ENCODE data around the gene KLHL29. TPM values are rescaled to one million over a fixed set of nuclear protein-coding genes. Genes with fewer than 3 reads are reported as not detected.

KLHL29 gene
- total RNA-seq, 1 experiment from 2014 or later = 16.7 TPM

DNA sequence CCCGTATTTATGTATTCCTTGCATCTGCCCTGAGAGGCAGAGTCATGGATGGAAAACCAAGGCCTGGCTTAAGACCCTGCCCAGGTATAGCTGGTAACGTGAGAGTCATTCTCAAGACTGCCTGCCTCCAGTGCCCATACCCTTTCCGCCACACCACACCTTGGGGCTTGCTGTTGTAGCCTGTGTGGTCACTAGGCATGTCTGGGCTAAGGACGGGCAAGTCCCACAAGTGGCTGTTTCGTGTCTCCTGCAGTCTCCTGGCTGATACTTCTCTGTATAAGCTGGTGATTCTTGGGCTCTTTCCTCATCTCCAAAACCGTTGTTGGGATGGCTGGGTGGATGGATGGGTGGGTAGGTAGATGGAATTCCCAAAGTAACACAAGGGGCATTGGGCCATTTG, 269.8 kb downstream of the KLHL29 start:
- no peaks in the 10 kb centered on the region for H3K79me2 ChIP-seq (ENCODE audit: insufficient read depth, low read length)
- intact Hi-C loops (cut with micrococcal nuclease) = no loop called here
- H3K27me3 ChIP-seq (ENCODE audit: insufficient read depth, low read length) = no peaks in the 10 kb centered on the region
- H3K9ac ChIP-seq (ENCODE audit: low read length) = no peak overlapping the region
- ChIA-PET RAD21 (ENCODE audit: low non-redundant PET in 1 of 2, low total read pairs in 2 of 2, uncharacterized antibody in 2 of 2, unreplicated experiment in 2 of 2) (no interaction called here), POLR2A (no interaction called here), CTCF (no interaction called here)
- no peak overlapping the region for H2AFZ ChIP-seq (ENCODE audit: low read depth, low read length, poor library complexity, severe bottlenecking)
- DNase-seq (ENCODE audit: low read depth, low spot score) (no peak), ATAC-seq (no peak)
- TF ChIP-seq EZH2 (IDR thresholded peaks at IDR 0.05) = no peak
- TF ChIP-seq CBX3 (IDR thresholded peaks at IDR 0.05; ENCODE audit: low read depth) = no peak
- no peak for TF ChIP-seq EZH2phosphoT487 (IDR thresholded peaks at IDR 0.05; ENCODE audit: borderline replicate concordance)
- no peak for TF ChIP-seq SP1 (IDR thresholded peaks at IDR 0.05; ENCODE audit: low read depth)
- TF ChIP-seq, protein P1, sequence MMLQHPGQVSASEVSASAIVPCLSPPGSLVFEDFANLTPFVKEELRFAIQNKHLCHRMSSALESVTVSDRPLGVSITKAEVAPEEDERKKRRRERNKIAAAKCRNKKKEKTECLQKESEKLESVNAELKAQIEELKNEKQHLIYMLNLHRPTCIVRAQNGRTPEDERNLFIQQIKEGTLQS (IDR thresholded peaks at IDR 0.05) = no peak
- no peak for TF ChIP-seq ZFX (IDR thresholded peaks at IDR 0.05)
- TF ChIP-seq, protein P2, sequence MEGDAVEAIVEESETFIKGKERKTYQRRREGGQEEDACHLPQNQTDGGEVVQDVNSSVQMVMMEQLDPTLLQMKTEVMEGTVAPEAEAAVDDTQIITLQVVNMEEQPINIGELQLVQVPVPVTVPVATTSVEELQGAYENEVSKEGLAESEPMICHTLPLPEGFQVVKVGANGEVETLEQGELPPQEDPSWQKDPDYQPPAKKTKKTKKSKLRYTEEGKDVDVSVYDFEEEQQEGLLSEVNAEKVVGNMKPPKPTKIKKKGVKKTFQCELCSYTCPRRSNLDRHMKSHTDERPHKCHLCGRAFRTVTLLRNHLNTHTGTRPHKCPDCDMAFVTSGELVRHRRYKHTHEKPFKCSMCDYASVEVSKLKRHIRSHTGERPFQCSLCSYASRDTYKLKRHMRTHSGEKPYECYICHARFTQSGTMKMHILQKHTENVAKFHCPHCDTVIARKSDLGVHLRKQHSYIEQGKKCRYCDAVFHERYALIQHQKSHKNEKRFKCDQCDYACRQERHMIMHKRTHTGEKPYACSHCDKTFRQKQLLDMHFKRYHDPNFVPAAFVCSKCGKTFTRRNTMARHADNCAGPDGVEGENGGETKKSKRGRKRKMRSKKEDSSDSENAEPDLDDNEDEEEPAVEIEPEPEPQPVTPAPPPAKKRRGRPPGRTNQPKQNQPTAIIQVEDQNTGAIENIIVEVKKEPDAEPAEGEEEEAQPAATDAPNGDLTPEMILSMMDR (IDR thresholded peaks at IDR 0.05 in 2 of 3, conservative IDR thresholded peaks at IDR 0.05 in 1 of 3; ENCODE audit: borderline replicate concordance in 1 of 3, insufficient read depth in 1 of 3, low read depth in 2 of 3, low read length in 2 of 3) = no peak
- no peak for TF ChIP-seq SIN3A (IDR thresholded peaks at IDR 0.05; ENCODE audit: low read depth)
- TF ChIP-seq POLR2A (IDR thresholded peaks at IDR 0.05; ENCODE audit: borderline replicate concordance, extremely low read depth, insufficient read depth, insufficient read length) = no peak
- TF ChIP-seq JUND (IDR thresholded peaks at IDR 0.05) = no peak
- no peak for TF ChIP-seq FOSL1 (IDR thresholded peaks at IDR 0.05; ENCODE audit: low read depth)
- no peak for TF ChIP-seq ZNF274 (IDR thresholded peaks at IDR 0.05; ENCODE audit: low read depth, low read length)
- TF ChIP-seq TCF7L2 (IDR thresholded peaks at IDR 0.05; ENCODE audit: borderline replicate concordance, extremely low read depth, insufficient read depth, insufficient read length) = no peak
- no peak for TF ChIP-seq EGR1 (IDR thresholded peaks at IDR 0.05; ENCODE audit: low read depth)
- H3K9me3 ChIP-seq (ENCODE audit: control insufficient read depth in 1 of 2, insufficient read depth in 1 of 2, low read depth in 1 of 2, low read length in 2 of 2) = no peaks in the 10 kb centered on the region
- no peak overlapping the region for H3K27ac ChIP-seq (ENCODE audit: low read depth, low read length)
- H3K4me2 ChIP-seq (ENCODE audit: low read length) = no peak overlapping the region
- H4K20me1 ChIP-seq (ENCODE audit: insufficient read depth) = no peaks in the 10 kb centered on the region
- H3K9me2 ChIP-seq (ENCODE audit: insufficient read depth) = no peaks in the 10 kb centered on the region
- no peak overlapping the region for H3K4me3 ChIP-seq (replicated peaks in 1 of 2; ENCODE audit: low read depth in 1 of 2, low read length in 2 of 2)
- no peaks in the 10 kb centered on the region for H3K36me3 ChIP-seq (ENCODE audit: control insufficient read depth in 1 of 2, insufficient read depth in 2 of 2, low read length in 2 of 2)
- BruUV-seq (replicated peaks) = no TSS peak
- H3K4me1 ChIP-seq (ENCODE audit: control insufficient read depth in 1 of 2, insufficient read depth in 2 of 2, low read length in 2 of 2) = peaks cover 0 to 10% of the 10 kb centered on the region in 2 experiments; a peak in 1 of 4 replicates
